Thoracic aorta (tissue), 2 donors: ENCODE data around the gene STUB1. TPM values are rescaled to one million over a fixed set of nuclear protein-coding genes. Genes with fewer than 3 reads are reported as not detected.

ENCODE experiments used
- ATAC-seq: fragments of 150-250 bp; one replicate; pipeline ENCODE4 v1.8.0; 2017; ENCODE audit warnings: low read depth; ENCODE audit not compliant: insufficient number of reproducible peaks, low FRiP score
- DNase-seq: peaks from one replicate; pipeline ENCODE4 v3.0.0-alpha.2; 2020; ENCODE audit warnings: low spot score
- H3K27ac ChIP-seq, 2 donors: fragments of 200-600 bp; sonication (generic); 1 replicate in 1 of 2; 2 replicates in 1 of 2; pipeline ENCODE4 v1.5.1; 2016; ENCODE audit warnings: mild to moderate bottlenecking in 2 of 2, moderate library complexity in 2 of 2
- H3K27me3 ChIP-seq: fragments of 200-600 bp; sonication (generic); replicated peaks from 2 replicates; pipeline ENCODE4 v1.6.0; 2016; ENCODE audit warnings: mild to moderate bottlenecking; ENCODE audit not compliant: insufficient read depth
- H3K36me3 ChIP-seq: fragments of 200-600 bp; sonication (generic); one replicate; pipeline ENCODE4 v1.5.1; 2016
- H3K4me1 ChIP-seq, 2 donors: fragments of 200-600 bp; sonication (generic); 1 replicate in 1 of 2; 2 replicates in 1 of 2; pipeline versions ENCODE4 v1.5.1 to v1.6.0; 2016; ENCODE audit warnings: low read depth in 2 of 2, mild to moderate bottlenecking in 1 of 2; ENCODE audit not compliant: control insufficient read depth in 1 of 2
- H3K4me3 ChIP-seq: fragments of 200-600 bp; sonication (generic); 2 replicates; pipeline ENCODE4 v1.5.1; 2016; ENCODE audit warnings: mild to moderate bottlenecking
- H3K9me3 ChIP-seq: fragments of 200-600 bp; sonication (generic); 2 replicates; pipeline ENCODE4 v1.5.1; 2016
- CTCF ChIP-seq: fragments of 200-600 bp; sonication (generic); IDR thresholded peaks from one replicate; pipeline ENCODE4 v1.5.1; 2019; ENCODE audit warnings: antibody characterized with exemption
- total RNA-seq, 2 donors: library from RNA; depleted of rRNA; stranded (reverse); fragments of >200 nt; gene quantifications; one replicate each; pipeline versions ENCODE4 v1.1.0 to v1.2.3, GENCODE V29; 2016

The STUB1 gene
- 100 to 1,000 TPM; 103 to 145 TPM for total RNA-seq

GRCh38 chr16:679814-680624 is at the start of gene STUB1:
STUB1 (plus strand) TSS chr16:680410; CDS start chr16:680526, 116 bp downstream.
- DNase-seq, result peak; percentile 66
- no peaks in the 10 kb centered on the region for H3K9me3 ChIP-seq
- H3K4me1 ChIP-seq, result peaks cover 33 to 60% of the 10 kb centered on the region in 2 donors
- H3K36me3 ChIP-seq, result peaks cover 19% of the 10 kb centered on the region
- H3K4me3 ChIP-seq, result peak within 1 kb of the TSS; percentile 83
- no peaks in the 10 kb centered on the region for H3K27me3 ChIP-seq
- peak within 1 kb of the TSS; percentile 82 to 95 for H3K27ac ChIP-seq
- no peak for TF ChIP-seq CTCF
- ATAC-seq, result peak; percentile 41

- Histone ChIP-seq H3K27ac (no peak within 1 kb of the TSS), H3K27me3 (no peaks in the 10 kb centered on the region), H3K4me1 (peaks cover 11 to 21% of the 10 kb centered on the region in 2 donors), H3K36me3 (peaks cover 13% of the 10 kb centered on the region), H3K4me3 (no peak within 1 kb of the TSS), H3K9me3 (no peaks in the 10 kb centered on the region)
- TF ChIP-seq CTCF, result no peak
- DNase-seq (no peak), ATAC-seq (no peak)
Observed at GRCh38 chr16:630815-631405, 49.3 kb upstream of the STUB1 start, which contains the start of gene WFIKKN1. WFIKKN1 (plus strand) TSS chr16:630985; CDS start chr16:631254, 269 bp downstream.

- no peak overlapping the region for H3K4me3 ChIP-seq
- no peak for TF ChIP-seq CTCF
- H3K36me3 ChIP-seq, result peaks cover 11% of the 10 kb centered on the region
- DNase-seq, result no peak
- H3K9me3 ChIP-seq, result no peaks in the 10 kb centered on the region
- H3K27me3 ChIP-seq, result no peaks in the 10 kb centered on the region
- H3K4me1 ChIP-seq, result peaks cover 11 to 21% of the 10 kb centered on the region in 2 donors
- no peak overlapping the region for H3K27ac ChIP-seq
- no peak for ATAC-seq
Observed at GRCh38 chr16:631808-632358, 48.3 kb upstream of the STUB1 start.

GRCh38 chr16:632486-633335 is 47.5 kb upstream of the STUB1 start:
- H3K27ac ChIP-seq, result no peak overlapping the region
- DNase-seq (no peak), ATAC-seq (no peak)
- H3K36me3 ChIP-seq, result peaks cover 5% of the 10 kb centered on the region
- peaks cover 11 to 27% of the 10 kb centered on the region in 2 donors for H3K4me1 ChIP-seq
- no peaks in the 10 kb centered on the region for H3K9me3 ChIP-seq
- no peak for TF ChIP-seq CTCF
- no peaks in the 10 kb centered on the region for H3K27me3 ChIP-seq
- no peak overlapping the region for H3K4me3 ChIP-seq
